Stimulated activated CD4-positive, alpha-beta T cell treated with anti-CD3 and anti-CD28 coated beads, Interleukin-15, amount 100 ng/mL, for 48 hours (primary cell): Measurements from ENCODE around the gene SDK1.
"Not testable (repeated sequence)": the region's sequence is repeated elsewhere in the genome, so short reads cannot be mapped to it uniquely, and the experiment has no call there.

Source experiments
- DNase-seq, 2 donors: peaks; one replicate each; pipeline ENCODE4 v3.0.0-alpha.2; 2020; ENCODE audit warnings: low read depth in 2 of 2

Gene SDK1

GRCh38 chr7:3916146-3916545, 615.1 kb downstream of the SDK1 start:
- no peak for DNase-seq

GRCh38 chr7:3917436-3917835, 616.4 kb downstream of the SDK1 start:
- no peak for DNase-seq

- DNase-seq, result no peak
These were observed 617.5 kb downstream of the SDK1 start for GRCh38 chr7:3918576-3918975.

- no peak for DNase-seq
These were observed 621.2 kb downstream of the SDK1 start for GRCh38 chr7:3922175-3922635.

GRCh38 chr7:3923307-3923918, 622.4 kb downstream of the SDK1 start:
- DNase-seq, result no peak

GRCh38 chr7:3924277-3924676, 623.2 kb downstream of the SDK1 start:
- no peak for DNase-seq

- DNase-seq, result no peak
These were observed 626.5 kb downstream of the SDK1 start for GRCh38 chr7:3927446-3928110.

GRCh38 chr7:3928727-3929515, 627.9 kb downstream of the SDK1 start:
- no peak for DNase-seq

- DNase-seq, result no peak
These were observed 630.8 kb downstream of the SDK1 start for GRCh38 chr7:3931843-3932242.

GRCh38 chr7:3937146-3937545, 636.1 kb downstream of the SDK1 start:
- no peak for DNase-seq

- DNase-seq, result no peak
These were observed 636.6 kb downstream of the SDK1 start for GRCh38 chr7:3937605-3938004.

GRCh38 chr7:3941706-3942105, 640.7 kb downstream of the SDK1 start:
- not testable (repeated sequence) for DNase-seq

GRCh38 chr7:3942276-3942675, 641.2 kb downstream of the SDK1 start:
- DNase-seq, result no peak

GRCh38 chr7:3942816-3943745, 642.0 kb downstream of the SDK1 start:
- no peak for DNase-seq

GRCh38 chr7:3943779-3944520, 642.9 kb downstream of the SDK1 start:
- DNase-seq, result no peak

GRCh38 chr7:3949242-3949640, 648.2 kb downstream of the SDK1 start:
- DNase-seq, result no peak

GRCh38 chr7:3950249-3950648, 649.2 kb downstream of the SDK1 start:
- no peak for DNase-seq

GRCh38 chr7:3951316-3952055, 650.4 kb downstream of the SDK1 start:
- no peak for DNase-seq

- DNase-seq, result no peak
These were observed 652.1 kb downstream of the SDK1 start for GRCh38 chr7:3953133-3953532.

- no peak for DNase-seq
These were observed 652.9 kb downstream of the SDK1 start for GRCh38 chr7:3953946-3954345.
